SK-N-SH (cell line): ENCODE data around the gene WDR90. TPM values are rescaled to one million over a fixed set of nuclear protein-coding genes. Genes with fewer than 3 reads are reported as not detected.

Experiments
- CTCF ChIA-PET: fragments of 300-600, 350-600 bp; formaldehyde crosslinking; extraction: SDS; loops from one replicate; lab custom pipeline; 2021; lab: Yijun Ruan, JAX
- POLR2A ChIA-PET: fragments of 350-600 bp; sonication (Branson Sonifier 250); formaldehyde crosslinking; extraction: SDS; loops from one replicate; lab custom pipeline; 2020; ENCODE audit warnings: antibody characterized with exemption, inconsistent platforms; lab: Yijun Ruan, JAX
- DNase-seq: peaks from one replicate; pipeline ENCODE4 v3.0.0; 2012
- H2AFZ ChIP-seq: fragments of 200-600 bp; sonication (generic); 2 replicates; pipeline ENCODE4 v1.8.1; 2016; ENCODE audit warnings: antibody characterized with exemption, mild to moderate bottlenecking, low read depth
- H3F3A ChIP-seq: fragments of 200-600 bp; sonication (generic); replicated peaks from 2 replicates; pipeline ENCODE3; 2016; ENCODE audit warnings: antibody characterized with exemption, mild to moderate bottlenecking; ENCODE audit not compliant: insufficient read depth
- H3K27ac ChIP-seq, 2 experiments: fragments of 200-500 bp in 1 of 2; fragments of 200-600 bp in 1 of 2; sonication (Bioruptor generic) in 1 of 2; sonication (generic), shearing (Covaris generic) in 1 of 2; 2 replicates each; pipeline versions ENCODE4 v1.5.1 to v1.6.1; 2014 to 2016; ENCODE audit warnings: low read depth in 2 of 2, inconsistent platforms in 1 of 2, low read length in 1 of 2, mild to moderate bottlenecking in 1 of 2, mixed read lengths in 1 of 2
- H3K27me3 ChIP-seq: fragments of 200-600 bp; sonication (generic), shearing (Covaris generic); 2 replicates; pipeline ENCODE4 v1.6.1; 2016; ENCODE audit warnings: mixed run types; ENCODE audit not compliant: insufficient read depth
- H3K36me3 ChIP-seq, 2 experiments: fragments of 200-500 bp in 1 of 2; fragments of 200-600 bp in 1 of 2; sonication (Bioruptor generic) in 1 of 2; sonication (generic) in 1 of 2; replicated peaks in 1 of 2; 2 replicates each; pipeline versions ENCODE3 to v1.5.1; 2014 to 2016; ENCODE audit warnings: low read length in 1 of 2, mild to moderate bottlenecking in 1 of 2; ENCODE audit not compliant: insufficient read depth in 2 of 2, control insufficient read depth in 1 of 2
- H3K4me1 ChIP-seq, 2 experiments: fragments of 200-500 bp in 1 of 2; fragments of 200-600 bp in 1 of 2; sonication (Bioruptor generic) in 1 of 2; sonication (generic), shearing (Covaris generic) in 1 of 2; 2 replicates each; pipeline versions ENCODE4 v1.5.1 to v1.6.1; 2014 to 2016; ENCODE audit warnings: low read depth in 1 of 2, low read length in 1 of 2, mixed run types in 1 of 2; ENCODE audit not compliant: insufficient read depth in 2 of 2, control insufficient read depth in 1 of 2
- H3K4me2 ChIP-seq: fragments of 200-600 bp; sonication (generic), shearing (Covaris generic); 2 replicates; pipeline ENCODE4 v1.6.1; 2017; ENCODE audit warnings: mixed run types
- H3K4me3 ChIP-seq, 2 experiments: fragments of 200-500 bp in 1 of 2; fragments of 200-600 bp in 1 of 2; sonication (Bioruptor generic) in 1 of 2; sonication (generic), shearing (Covaris generic) in 1 of 2; 2 replicates each; pipeline versions ENCODE4 v1.5.1 to v1.8.1; 2014 to 2016; ENCODE audit warnings: low read depth in 2 of 2, inconsistent platforms in 1 of 2, low read length in 1 of 2, mild to moderate bottlenecking in 1 of 2, mixed read lengths in 1 of 2, moderate library complexity in 1 of 2
- H3K79me2 ChIP-seq: fragments of 200-600 bp; sonication (generic); 2 replicates; pipeline ENCODE4 v1.8.1; 2017; ENCODE audit warnings: mild to moderate bottlenecking; ENCODE audit not compliant: insufficient read depth
- H3K9ac ChIP-seq: fragments of 200-600 bp; sonication (generic); 2 replicates; pipeline ENCODE4 v1.6.1; 2017; ENCODE audit warnings: mixed run types
- H3K9me2 ChIP-seq: fragments of 200-600 bp; sonication (generic); 2 replicates; pipeline ENCODE4 v1.6.1; 2017; ENCODE audit warnings: mixed run types
- H3K9me3 ChIP-seq: fragments of 200-600 bp; sonication (generic); 2 replicates; pipeline ENCODE4 v1.6.1; 2017; ENCODE audit warnings: mixed run types, mild to moderate bottlenecking, moderate library complexity
- H4K20me1 ChIP-seq: fragments of 200-600 bp; sonication (generic); 2 replicates; pipeline ENCODE4 v1.6.1; 2017; ENCODE audit warnings: mild to moderate bottlenecking, mixed run types; ENCODE audit not compliant: insufficient read depth
- CHD2 ChIP-seq: fragments of 150-350 bp; IDR thresholded peaks from 2 replicates; pipeline ENCODE4 v1.6.1; 2018; ENCODE audit warnings: low read length; ENCODE audit not compliant: partially characterized antibody
- EP300 ChIP-seq, 2 experiments: IDR thresholded peaks; 2 replicates each; pipeline versions ENCODE4 v1.4.0 to v1.6.1; 2012; ENCODE audit warnings: borderline replicate concordance in 1 of 2, low read depth in 1 of 2, low read length in 1 of 2
- EZH2phosphoT487 ChIP-seq: fragments of 200-600 bp; sonication (generic); IDR thresholded peaks from 2 replicates; pipeline ENCODE4 v1.6.1; 2017; ENCODE audit warnings: low read depth, mixed run types, mild to moderate bottlenecking, antibody characterized with exemption, moderate library complexity, borderline replicate concordance
- FOXM1 ChIP-seq: IDR thresholded peaks from 2 replicates; pipeline ENCODE4 v1.4.0; 2012; ENCODE audit warnings: low read depth, mild to moderate bottlenecking
- IRF3 ChIP-seq: fragments of 150-350 bp; IDR thresholded peaks from 2 replicates; pipeline ENCODE4 v1.6.1; 2016; ENCODE audit warnings: mild to moderate bottlenecking, low read depth, low read length
- NFIC ChIP-seq: IDR thresholded peaks from 2 replicates; pipeline ENCODE4 v1.4.0; 2012; ENCODE audit warnings: borderline replicate concordance
- NRF1 ChIP-seq: IDR thresholded peaks from 2 replicates; pipeline ENCODE4 v1.6.1; 2012; ENCODE audit warnings: low read depth, mild to moderate bottlenecking, low read length
- RFX5 ChIP-seq: IDR thresholded peaks from 2 replicates; pipeline ENCODE4 v1.6.1; 2012; ENCODE audit warnings: mild to moderate bottlenecking, improper control_type of control experiment, low read length
- RXRA ChIP-seq: IDR thresholded peaks from 2 replicates; pipeline ENCODE4 v1.4.0; 2012; ENCODE audit warnings: low read depth, mild to moderate bottlenecking, borderline replicate concordance
- SIN3A ChIP-seq: IDR thresholded peaks from 2 replicates; pipeline ENCODE4 v1.6.1; 2012; ENCODE audit warnings: low read depth, mild to moderate bottlenecking, low read length, moderate library complexity, borderline replicate concordance
- TAF1 ChIP-seq: IDR thresholded peaks from 2 replicates; pipeline ENCODE4 v1.6.1; 2012; ENCODE audit warnings: low read depth, mild to moderate bottlenecking, low read length, moderate library complexity, borderline replicate concordance
- TEAD4 ChIP-seq: IDR thresholded peaks from 2 replicates; pipeline ENCODE4 v1.4.0; 2012; ENCODE audit warnings: mild to moderate bottlenecking, borderline replicate concordance; ENCODE audit not compliant: insufficient read depth
- YY1 ChIP-seq: IDR thresholded peaks from 2 replicates; pipeline ENCODE4 v1.4.0; 2012; ENCODE audit warnings: low read depth, mild to moderate bottlenecking
- WGBS: methylation state at CpG from one replicate; pipeline ENCODE4 v1.1.6; 2017; ENCODE audit warnings: low lambda C conversion rate; 5-methylcytosine and 5-hydroxymethylcytosine counted together
- polyA plus RNA-seq, 3 experiments: library from polyadenylated mRNA; depleted of rRNA; stranded (reverse); fragments of >200 nt; gene quantifications; 2 replicates each; pipeline ENCODE4 v1.2.3, GENCODE V29; 2012

WDR90 gene
- polyA plus RNA-seq, 1 of the 3 experiments (the other 2 are of a cell fraction): 32.0 TPM

- peaks cover 28% of the 10 kb centered on the region for H3F3A ChIP-seq
- ChIA-PET CTCF (interaction anchor here (0.6 to 22.4 kb wide), 10 partner anchors 11 to 68 kb away, joined by 3 to 358 read pairs (median 9); partner anchors contain the start of genes ANTKMT, CCDC78, CHTF18 and CIAO3), POLR2A (interaction anchor here (0.7 to 2.6 kb wide), 8 partner anchors 9 to 68 kb away, joined by 3 to 13 read pairs (median 4); partner anchors contain the start of genes CCDC78 and CIAO3)
- H3K4me2 ChIP-seq: peak overlapping the region; percentile 93
- no peaks in the 10 kb centered on the region for H3K27me3 ChIP-seq
- H3K9me2 ChIP-seq: no peaks in the 10 kb centered on the region
- peaks cover 13 to 43% of the 10 kb centered on the region in 2 experiments; a peak in 3 of 4 replicates for H3K4me1 ChIP-seq
- H3K36me3 ChIP-seq: peaks cover 0 to 4% of the 10 kb centered on the region in 2 experiments
- peak overlapping the region; percentile 56 to 91; a peak in 3 of 4 replicates for H3K27ac ChIP-seq
- peaks cover 12% of the 10 kb centered on the region; the same call in 1 of the 2 replicates for H4K20me1 ChIP-seq
- TF ChIP-seq TAF1: no peak
- TF ChIP-seq CHD2: peak; percentile 65
- no peak for TF ChIP-seq RFX5
- peak; percentile 23 for TF ChIP-seq NFIC
- peak in 1 of 2 experiments; percentile 40; a peak in 2 of 4 replicates for TF ChIP-seq EP300 (IDR thresholded peaks at IDR 0.05; ENCODE audit: borderline replicate concordance in 1 of 2, low read depth in 1 of 2, low read length in 1 of 2)
- TF ChIP-seq, all 33 proteins: peak for 3
- Histone ChIP-seq H2AFZ (no peak overlapping the region), H3K4me3 (peak overlapping the region; percentile 66 to 70), H3K9ac (peak overlapping the region; percentile 67; the same call in 1 of the 2 replicates), H3K9me3 (no peaks in the 10 kb centered on the region), H3K79me2 (0 out of 2 replicates have a peak, but pooled peaks cover 2% of the 10 kb centered on the region)
- DNase-seq: peak; percentile 86
- 20% methylated on average over 1 of the region's 12 CpGs for WGBS
Measured at GRCh38 chr16:716200-716568, 67.0 kb downstream of the WDR90 start.

GRCh38 chr16:716768-717325 is 67.7 kb downstream of the WDR90 start:
- H3K4me3 ChIP-seq: peak overlapping the region in 1 of 2 experiments; percentile 70; a peak in 2 of 4 replicates
- H3K9me3 ChIP-seq: no peaks in the 10 kb centered on the region
- no peak for DNase-seq
- H3K4me2 ChIP-seq: peak overlapping the region; percentile 93
- WGBS: 98% methylated on average over 22 of the region's 29 CpGs
- H2AFZ ChIP-seq: no peak overlapping the region
- POLR2A ChIA-PET: interaction anchor here (0.7 to 2.6 kb wide), 6 partner anchors 8 to 67 kb away, joined by 3 to 13 read pairs (median 4); partner anchors contain the start of genes CCDC78 and CIAO3
- H3K79me2 ChIP-seq: peaks cover 2% of the 10 kb centered on the region; the same call in 1 of the 2 replicates
- H3K27me3 ChIP-seq: no peaks in the 10 kb centered on the region
- peaks cover 28% of the 10 kb centered on the region for H3F3A ChIP-seq
- CTCF ChIA-PET: interaction anchor here (1.0 to 22.4 kb wide), 8 partner anchors 11 to 68 kb away, joined by 3 to 358 read pairs (median 20); partner anchors contain the start of genes ANTKMT, CCDC78, CHTF18 and CIAO3
- peak overlapping the region in 1 of 2 experiments; percentile 91; a peak in 3 of 4 replicates for H3K27ac ChIP-seq
- H3K9me2 ChIP-seq: no peaks in the 10 kb centered on the region
- peaks cover 12 to 44% of the 10 kb centered on the region in 2 experiments; a peak in 3 of 4 replicates for H3K4me1 ChIP-seq
- peaks cover 15% of the 10 kb centered on the region; the same call in 1 of the 2 replicates for H4K20me1 ChIP-seq
- no peak overlapping the region for H3K9ac ChIP-seq
- TF ChIP-seq RFX5: no peak
- TF ChIP-seq FOXM1: no peak
- no peak for TF ChIP-seq TAF1
- TF ChIP-seq RXRA: no peak
- TF ChIP-seq NFIC: no peak
- no peak for TF ChIP-seq EZH2phosphoT487
- TF ChIP-seq YY1: no peak
- no peak for TF ChIP-seq SIN3A
- TF ChIP-seq IRF3: no peak
- TF ChIP-seq TEAD4: no peak
- TF ChIP-seq NRF1: no peak
- H3K36me3 ChIP-seq: peaks cover 0 to 4% of the 10 kb centered on the region in 2 experiments

Other genes with a start within 250 kb of the WDR90 start
- 53.0 and 56.6 TPM in 2 replicates for gene DECR2, start 247.5 kb upstream of the WDR90 start, polyA plus RNA-seq (2012; rRNA removed)
- gene RAB11FIP3, start 223.7 kb upstream of the WDR90 start, polyA plus RNA-seq (2012; rRNA removed): 20.5 and 24.8 TPM in 2 replicates
- 19.5 and 22.9 TPM in 2 replicates for gene CAPN15, start 121.7 kb upstream of the WDR90 start, polyA plus RNA-seq (2012; rRNA removed)
- not detected in 2 replicates for gene PRR35, start 89.0 kb upstream of the WDR90 start, polyA plus RNA-seq (2012; rRNA removed)
- gene NHLRC4, start 82.4 kb upstream of the WDR90 start, polyA plus RNA-seq (2012; rRNA removed): 0.69 and 0.70 TPM in 2 replicates
- 38.7 and 41.0 TPM in 2 replicates for gene PIGQ, start 79.4 kb upstream of the WDR90 start, polyA plus RNA-seq (2012; rRNA removed)
- 12.1 and 13.0 TPM in 2 replicates for gene RAB40C, start 59.3 kb upstream of the WDR90 start, polyA plus RNA-seq (2012; rRNA removed)
- 0.10 and 0.16 TPM in 2 replicates for gene WFIKKN1, start 18.4 kb upstream of the WDR90 start, polyA plus RNA-seq (2012; rRNA removed)
- 158 and 167 TPM in 2 replicates for gene METTL26, start 13.1 kb upstream of the WDR90 start, polyA plus RNA-seq (2012; rRNA removed)
- 34.0 and 36.9 TPM in 2 replicates for gene MCRIP2, start 7.5 kb upstream of the WDR90 start, polyA plus RNA-seq (2012; rRNA removed)
- gene RHOT2, start 18.8 kb downstream of the WDR90 start, polyA plus RNA-seq (2012; rRNA removed): 229 and 255 TPM in 2 replicates
- 4.1 and 6.8 TPM in 2 replicates for gene RHBDL1, start 26.3 kb downstream of the WDR90 start, polyA plus RNA-seq (2012; rRNA removed)
- gene STUB1, start 31.0 kb downstream of the WDR90 start, polyA plus RNA-seq (2012; rRNA removed): 268 and 323 TPM in 2 replicates
- gene JMJD8, start 35.0 kb downstream of the WDR90 start, polyA plus RNA-seq (2012; rRNA removed): 49.2 and 67.0 TPM in 2 replicates
- 5.0 and 6.4 TPM in 2 replicates for gene WDR24, start 41.0 kb downstream of the WDR90 start, polyA plus RNA-seq (2012; rRNA removed)
- 17.7 and 19.8 TPM in 2 replicates for gene FBXL16, start 56.4 kb downstream of the WDR90 start, polyA plus RNA-seq (2012; rRNA removed)
- gene METRN, start 65.8 kb downstream of the WDR90 start, polyA plus RNA-seq (2012; rRNA removed): 52.4 and 59.7 TPM in 2 replicates
- gene ANTKMT, start 71.8 kb downstream of the WDR90 start, polyA plus RNA-seq (2012; rRNA removed): 49.5 and 57.4 TPM in 2 replicates
- 15.4 and 18.8 TPM in 2 replicates for gene CCDC78, start 77.1 kb downstream of the WDR90 start, polyA plus RNA-seq (2012; rRNA removed)
- 60.6 and 65.5 TPM in 2 replicates for gene HAGHL, start 77.7 kb downstream of the WDR90 start, polyA plus RNA-seq (2012; rRNA removed)
- gene CIAO3, start 91.6 kb downstream of the WDR90 start, polyA plus RNA-seq (2012; rRNA removed): 14.4 TPM in 2 replicates
- gene MSLN, start 111.4 kb downstream of the WDR90 start, polyA plus RNA-seq (2012; rRNA removed): 0.02 and 0.19 TPM in 2 replicates
- gene RPUSD1, start 139.0 kb downstream of the WDR90 start, polyA plus RNA-seq (2012; rRNA removed): 27.7 and 29.9 TPM in 2 replicates
- 17.7 and 18.0 TPM in 2 replicates for gene CHTF18, start 139.3 kb downstream of the WDR90 start, polyA plus RNA-seq (2012; rRNA removed)
- not detected in 2 replicates for gene GNG13, start 151.4 kb downstream of the WDR90 start, polyA plus RNA-seq (2012; rRNA removed)